Activated CD8-positive, alpha-beta T cell treated with anti-CD3 and anti-CD28 coated beads for 36 hours (primary cell): Measurements from ENCODE around the gene USP47. TPM values are rescaled to one million over a fixed set of nuclear protein-coding genes. Genes with fewer than 3 reads are reported as not detected.

Source experiments
- ATAC-seq: fragments of 200-7000 bp; cut with Tn5 transposase; one replicate; pipeline ENCODE4 v1.10.0; 2021; ENCODE audit warnings: mild to moderate bottlenecking, moderate library complexity
- CTCF ChIA-PET: fragments of 350-600 bp; sonication (Branson Sonifier 250); formaldehyde crosslinking; loops from one replicate; lab custom pipeline; 2021; ENCODE audit warnings: antibody characterized with exemption; lab: Charles Lee
- POLR2A ChIA-PET: fragments of 350-600 bp; sonication (Branson Sonifier 250); formaldehyde crosslinking; loops from one replicate; lab custom pipeline; 2021; ENCODE audit warnings: antibody characterized with exemption; lab: Charles Lee
- DNase-seq: peaks from one replicate; pipeline ENCODE4 v3.0.0-alpha.2; 2020
- H3K27ac Mint-ChIP-seq: one replicate; pipeline ENCODE4 v1.8.0; 2021; ENCODE audit warnings: mild to moderate bottlenecking, mixed read lengths
- H3K27me3 Mint-ChIP-seq: one replicate; pipeline ENCODE4 v1.8.0; 2021; ENCODE audit warnings: mixed read lengths
- H3K36me3 Mint-ChIP-seq: one replicate; pipeline ENCODE4 v1.8.0; 2021; ENCODE audit warnings: low read depth, mixed read lengths
- H3K4me1 Mint-ChIP-seq: one replicate; pipeline ENCODE4 v1.8.0; 2021; ENCODE audit warnings: low read depth, mixed read lengths
- H3K4me3 Mint-ChIP-seq: one replicate; pipeline ENCODE4 v1.8.0; 2021; ENCODE audit warnings: mild to moderate bottlenecking, moderate library complexity, mixed read lengths
- H3K9me3 Mint-ChIP-seq: one replicate; pipeline ENCODE4 v1.8.0; 2021; ENCODE audit warnings: mixed read lengths
- intact Hi-C: fragments of 100-400 bp; cut with micrococcal nuclease; formaldehyde crosslinking; loops from one replicate; pipeline ENCODE4 v1.10.0; 2022
- total RNA-seq, 2 experiments: library from RNA; stranded (reverse); gene quantifications; one replicate each; pipeline ENCODE4 v1.2.3, GENCODE V29; 2021
- TF ChIP-seq, protein P1 (sequence below): fragments of 200-600 bp; IDR thresholded peaks from one replicate; pipeline ENCODE4 v1.8.0; 2022; ENCODE audit warnings: antibody characterized with exemption, mild to moderate bottlenecking

The USP47 gene
- total RNA-seq, 2 experiments from 2014 or later, result 37.8 to 39.7 TPM

DNA sequence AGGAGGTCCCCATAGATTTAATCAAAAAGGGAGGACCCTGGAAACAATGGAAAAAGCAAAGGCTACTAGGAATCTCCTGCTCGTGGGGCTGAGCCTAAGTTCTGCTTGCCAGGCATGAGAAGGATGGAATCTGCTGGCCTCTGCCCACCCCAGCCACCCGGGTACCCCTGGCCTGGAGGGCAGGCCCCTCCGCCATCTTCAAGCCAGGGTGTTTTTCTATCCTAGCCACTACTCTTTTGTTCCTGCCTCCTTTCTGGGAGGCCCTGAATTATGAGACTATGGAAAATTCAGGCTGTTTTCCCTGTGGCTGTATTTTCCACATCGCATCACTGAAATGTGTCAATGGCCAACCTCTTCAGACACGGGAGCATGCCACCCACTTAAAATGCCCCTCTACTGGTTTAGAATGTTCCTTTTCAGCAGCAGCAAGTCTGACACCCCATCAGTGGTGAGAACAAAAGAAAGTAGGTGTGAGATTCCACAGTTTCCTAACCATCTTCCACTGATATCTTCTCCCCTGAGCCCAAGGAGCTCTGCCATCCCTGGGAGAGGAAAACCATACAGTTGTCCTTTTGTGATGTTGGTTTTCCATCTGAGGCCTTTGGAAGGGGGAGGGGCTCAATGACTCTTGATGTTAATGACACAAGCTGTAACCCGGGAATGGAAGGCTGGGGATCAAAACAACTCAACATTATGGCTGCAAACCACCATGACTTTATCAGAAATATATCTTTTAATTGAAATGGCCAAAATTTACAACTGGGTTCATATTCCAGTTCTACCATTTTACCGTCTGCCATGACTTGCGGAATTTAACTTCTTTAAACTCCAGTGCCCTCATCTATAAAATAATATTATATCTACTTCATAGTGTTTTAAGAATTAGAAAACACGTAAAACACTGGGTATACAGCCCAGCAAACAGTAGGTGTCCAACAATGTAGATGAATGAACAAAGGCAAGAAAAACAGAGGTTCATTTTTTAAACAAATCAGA lies 144.5 kb downstream of the USP47 start:
- CTCF ChIA-PET, result interaction anchor here (1.3 kb wide), 2 partner anchors 19 kb away, joined by 4 to 5 read pairs; no protein-coding TSS in a partner anchor
- Mint-ChIP-seq H3K4me3 (no peak overlapping the region), H3K36me3 (no peaks in the 10 kb centered on the region), H3K27ac (no peak overlapping the region), H3K9me3 (no peaks in the 10 kb centered on the region), H3K27me3 (peaks cover 3% of the 10 kb centered on the region), H3K4me1 (peaks cover 6% of the 10 kb centered on the region)
- TF ChIP-seq, protein P1, sequence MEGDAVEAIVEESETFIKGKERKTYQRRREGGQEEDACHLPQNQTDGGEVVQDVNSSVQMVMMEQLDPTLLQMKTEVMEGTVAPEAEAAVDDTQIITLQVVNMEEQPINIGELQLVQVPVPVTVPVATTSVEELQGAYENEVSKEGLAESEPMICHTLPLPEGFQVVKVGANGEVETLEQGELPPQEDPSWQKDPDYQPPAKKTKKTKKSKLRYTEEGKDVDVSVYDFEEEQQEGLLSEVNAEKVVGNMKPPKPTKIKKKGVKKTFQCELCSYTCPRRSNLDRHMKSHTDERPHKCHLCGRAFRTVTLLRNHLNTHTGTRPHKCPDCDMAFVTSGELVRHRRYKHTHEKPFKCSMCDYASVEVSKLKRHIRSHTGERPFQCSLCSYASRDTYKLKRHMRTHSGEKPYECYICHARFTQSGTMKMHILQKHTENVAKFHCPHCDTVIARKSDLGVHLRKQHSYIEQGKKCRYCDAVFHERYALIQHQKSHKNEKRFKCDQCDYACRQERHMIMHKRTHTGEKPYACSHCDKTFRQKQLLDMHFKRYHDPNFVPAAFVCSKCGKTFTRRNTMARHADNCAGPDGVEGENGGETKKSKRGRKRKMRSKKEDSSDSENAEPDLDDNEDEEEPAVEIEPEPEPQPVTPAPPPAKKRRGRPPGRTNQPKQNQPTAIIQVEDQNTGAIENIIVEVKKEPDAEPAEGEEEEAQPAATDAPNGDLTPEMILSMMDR, result no peak
- no peak for ATAC-seq
- DNase-seq, result no peak
- POLR2A ChIA-PET, result no interaction called here
- intact Hi-C loops, result no loop called here

GRCh38 chr11:11987503-11988022 lies 145.8 kb downstream of the USP47 start:
- ChIA-PET POLR2A (no interaction called here), CTCF (interaction anchor here (1.2 to 1.3 kb wide), 3 partner anchors 10 to 20 kb away, joined by 4 to 5 read pairs (median 4); no protein-coding TSS in a partner anchor)
- Mint-ChIP-seq H3K27ac (no peak overlapping the region), H3K36me3 (no peaks in the 10 kb centered on the region), H3K27me3 (peaks cover 3% of the 10 kb centered on the region), H3K4me1 (peaks cover 6% of the 10 kb centered on the region), H3K9me3 (no peaks in the 10 kb centered on the region), H3K4me3 (no peak overlapping the region)
- ATAC-seq (no peak), DNase-seq (peak; percentile 14)
- TF ChIP-seq, protein P1, result no peak
- intact Hi-C loops, result no loop called here

- intact Hi-C loops, result no loop called here
- H3K4me3 Mint-ChIP-seq, result no peak overlapping the region
- POLR2A ChIA-PET, result no interaction called here
Observed at GRCh38 chr11:11988099-11988651, 146.4 kb downstream of the USP47 start.

GRCh38 chr11:11988681-11989261 lies 147.0 kb downstream of the USP47 start:
- H3K27ac Mint-ChIP-seq, result no peak overlapping the region
- ChIA-PET POLR2A (no interaction called here), CTCF (interaction anchor here (1.2 kb wide), 1 partner anchor 11 kb away, joined by 4 read pairs; no protein-coding TSS in a partner anchor)
- no peaks in the 10 kb centered on the region for H3K9me3 Mint-ChIP-seq
- peaks cover 3% of the 10 kb centered on the region for H3K27me3 Mint-ChIP-seq
- TF ChIP-seq, protein P1, result no peak
- no peak overlapping the region for H3K4me3 Mint-ChIP-seq
- no peaks in the 10 kb centered on the region for H3K36me3 Mint-ChIP-seq
- H3K4me1 Mint-ChIP-seq, result peaks cover 6% of the 10 kb centered on the region
- no peak for ATAC-seq
- no peak for DNase-seq
- intact Hi-C loops, result no loop called here

More at GRCh38 chr11:11988099-11988651, 146.4 kb downstream of the USP47 start:
- Mint-ChIP-seq H3K27me3 (peaks cover 3% of the 10 kb centered on the region), H3K4me1 (peaks cover 6% of the 10 kb centered on the region), H3K9me3 (no peaks in the 10 kb centered on the region), H3K36me3 (no peaks in the 10 kb centered on the region), H3K27ac (no peak overlapping the region)
- DNase-seq (no peak), ATAC-seq (no peak)
- CTCF ChIA-PET, result interaction anchor here (1.2 to 1.3 kb wide), 3 partner anchors 11 to 21 kb away, joined by 4 to 5 read pairs (median 4); no protein-coding TSS in a partner anchor
- TF ChIP-seq, protein P1, result peak; percentile 38
